Esophagus squamous epithelium (tissue), 5 donors: Measurements from ENCODE around the gene TXNDC11. TPM values are rescaled to one million over a fixed set of nuclear protein-coding genes. Genes with fewer than 3 reads are reported as not detected.
A peak's percentile ranks its signal among the peaks of the same experiment; 100 is the strongest.

Source experiments
- DNase-seq: peaks from one replicate; lab custom pipeline; 2025; lab: John Stamatoyannopoulos, UW
- H3K27ac ChIP-seq, 4 donors: fragments of 200-600 bp; sonication (generic); one replicate each; pipeline ENCODE4 v1.5.1; 2016 to 2019; ENCODE audit warnings: mild to moderate bottlenecking in 1 of 4
- H3K27me3 ChIP-seq, 4 donors: fragments of 200-600 bp; sonication (generic); 1 replicate in 3 of 4; 2 replicates in 1 of 4; pipeline versions ENCODE4 v1.5.1 to v1.6.0; 2017 to 2021; ENCODE audit warnings: antibody characterized with exemption in 1 of 4
- H3K36me3 ChIP-seq, 3 donors: fragments of 200-600 bp; sonication (generic); one replicate each; pipeline ENCODE4 v1.5.1; 2016 to 2019
- H3K4me1 ChIP-seq, 3 donors: fragments of 200-600 bp; sonication (generic); one replicate each; pipeline ENCODE4 v1.5.1; 2017 to 2019
- H3K4me3 ChIP-seq, 4 donors: fragments of 200-600 bp; sonication (generic); 1 replicate in 3 of 4; 2 replicates in 1 of 4; pipeline ENCODE4 v1.5.1; 2016 to 2019; ENCODE audit warnings: mild to moderate bottlenecking in 2 of 4, moderate library complexity in 1 of 4
- H3K9me3 ChIP-seq, 3 donors: fragments of 200-600 bp; sonication (generic); one replicate each; pipeline ENCODE4 v1.5.1; 2016 to 2019
- CTCF ChIP-seq, 6 experiments: fragments of 450-650 bp in 4 of 6; fragments of 200-600 bp in 2 of 6; sonication (generic) in 2 of 6; IDR thresholded peaks; one replicate each; pipeline ENCODE4 v1.5.1; 2016 to 2019; ENCODE audit warnings: antibody characterized with exemption in 6 of 6, mild to moderate bottlenecking in 4 of 6, moderate library complexity in 4 of 6
- POLR2A ChIP-seq, 4 donors: fragments of 450-650 bp; IDR thresholded peaks; one replicate each; pipeline ENCODE4 v1.6.1; 2017; ENCODE audit warnings: antibody characterized with exemption in 4 of 4, mild to moderate bottlenecking in 4 of 4, moderate library complexity in 3 of 4
- WGBS, 2 donors: methylation state at CpG; one replicate each; pipeline ENCODE4 v1.1.5; 2018; 5-methylcytosine and 5-hydroxymethylcytosine counted together
- intact Hi-C: fragments of 100-400 bp; cut with DNase I; formaldehyde crosslinking; loops from one replicate; pipeline ENCODE4 v1.15.0; 2022
- total RNA-seq, 4 donors: library from RNA; depleted of rRNA; stranded (reverse); fragments of >200 nt; gene quantifications; one replicate each; pipeline ENCODE4 v1.1.0, GENCODE V29; 2016
- donor health status: DM: yes; HTN: yes; CAD: no.

Gene TXNDC11
- total RNA-seq, 4 donors from 2014 or later: 26.0 to 39.1 (median 35.9) TPM

- 17 to 41% methylated on average over 7 to 13 of the region's 22 CpGs for WGBS, 2 donors
- Histone ChIP-seq H3K27me3 (no peaks in the 10 kb centered on the region), H3K9me3 (no peaks in the 10 kb centered on the region), H3K4me3 (peak overlapping the region; percentile 70 to 96 (median 79)), H3K27ac (peak overlapping the region; percentile 81 to 92 (median 87)), H3K4me1 (peaks cover 57 to 87% (median 59%) of the 10 kb centered on the region in 3 donors), H3K36me3 (no peaks in the 10 kb centered on the region)
- TF ChIP-seq POLR2A (IDR thresholded peaks at IDR 0.05) (no peak), CTCF (IDR thresholded peaks at IDR 0.05) (no peak)
- no peak for DNase-seq
- intact Hi-C loops: no loop called here
These were observed 73.1 kb downstream of the TXNDC11 start for GRCh38 chr16:11669380-11670146.

GRCh38 chr16:11668623-11669379 lies 73.9 kb downstream of the TXNDC11 start:
- intact Hi-C loops: no loop called here
- Histone ChIP-seq H3K36me3 (no peaks in the 10 kb centered on the region), H3K4me1 (peaks cover 50 to 79% (median 51%) of the 10 kb centered on the region in 3 donors), H3K27ac (peak overlapping the region; percentile 81 to 92 (median 87)), H3K27me3 (no peaks in the 10 kb centered on the region), H3K9me3 (no peaks in the 10 kb centered on the region), H3K4me3 (peak overlapping the region; percentile 70 to 96 (median 79))
- DNase-seq: no peak
- no peak for TF ChIP-seq CTCF (IDR thresholded peaks at IDR 0.05)
- 0 to 4% methylated on average over 2 to 10 of the region's 97 CpGs for WGBS, 2 donors

- Histone ChIP-seq H3K36me3 (no peaks in the 10 kb centered on the region), H3K27me3 (no peaks in the 10 kb centered on the region), H3K4me1 (peaks cover 42 to 72% (median 43%) of the 10 kb centered on the region in 3 donors), H3K4me3 (peak within 1 kb of the TSS; percentile 70 to 96 (median 79)), H3K27ac (peak within 1 kb of the TSS; percentile 82 to 92 (median 87)), H3K9me3 (no peaks in the 10 kb centered on the region)
- 7 to 25% methylated on average over 3 to 21 of the region's 93 CpGs for WGBS, 2 donors
- TF ChIP-seq POLR2A (IDR thresholded peaks at IDR 0.05) (no peak), CTCF (IDR thresholded peaks at IDR 0.05) (no peak)
- intact Hi-C loops: no loop called here
- DNase-seq: no peak
These were observed 74.6 kb downstream of the TXNDC11 start, which contains the start of gene SNN for GRCh38 chr16:11667824-11668622. Gene SNN (plus strand): TSS chr16:11668455. CDS start chr16:11676060, 7,605 bp downstream.

- H3K4me3 ChIP-seq: peak overlapping the region in 2 of 4 donors; percentile 70 to 96
- H3K27ac ChIP-seq: peak overlapping the region; percentile 82 to 92 (median 87)
These were observed 75.3 kb downstream of the TXNDC11 start for GRCh38 chr16:11667221-11667823.

More at GRCh38 chr16:11667221-11667823, 75.3 kb downstream of the TXNDC11 start:
- Histone ChIP-seq H3K36me3 (no peaks in the 10 kb centered on the region), H3K9me3 (no peaks in the 10 kb centered on the region), H3K27me3 (no peaks in the 10 kb centered on the region), H3K4me1 (peaks cover 35 to 65% (median 36%) of the 10 kb centered on the region in 3 donors)
- 83 to 89% methylated on average over 8 to 11 of the region's 11 CpGs for WGBS, 2 donors
- no peak for DNase-seq
- no peak for TF ChIP-seq CTCF (IDR thresholded peaks at IDR 0.05)
- TF ChIP-seq POLR2A (IDR thresholded peaks at IDR 0.05): no peak
- intact Hi-C loops: no loop called here
